Measurements from ENCODE around the gene DNASE2B. TPM values are rescaled to one million over a fixed set of nuclear protein-coding genes. Genes with fewer than 3 reads are reported as not detected.

The DNASE2B gene
- total RNA-seq, 2 donors from 2014 or later, result not detected

GRCh38 chr1:84382127-84382526 is 16.2 kb upstream of the DNASE2B start:
- Mint-ChIP-seq H3K9me3 (no peaks in the 10 kb centered on the region), H3K4me1 (ENCODE audit: low read depth in 2 of 2) (no peaks in the 10 kb centered on the region), H3K36me3 (no peaks in the 10 kb centered on the region), H3K27me3 (no peaks in the 10 kb centered on the region), H3K27ac (no peak overlapping the region), H3K4me3 (no peak overlapping the region)
- DNase-seq (ENCODE audit: low spot score), result no peak
- ATAC-seq, result no peak

- Mint-ChIP-seq H3K27ac (peak overlapping the region in 1 of 2 donors; percentile 4), H3K9me3 (no peaks in the 10 kb centered on the region), H3K27me3 (no peaks in the 10 kb centered on the region), H3K4me3 (no peak overlapping the region), H3K4me1 (ENCODE audit: low read depth in 2 of 2) (no peaks in the 10 kb centered on the region), H3K36me3 (no peaks in the 10 kb centered on the region)
- DNase-seq (ENCODE audit: low spot score) (no peak), ATAC-seq (no peak)
Measured at GRCh38 chr1:84385347-84385746, 12.9 kb upstream of the DNASE2B start.

GRCh38 chr1:84386716-84387479 is 11.4 kb upstream of the DNASE2B start:
- Mint-ChIP-seq H3K9me3 (no peaks in the 10 kb centered on the region), H3K27ac (no peak overlapping the region), H3K27me3 (no peaks in the 10 kb centered on the region), H3K4me1 (ENCODE audit: low read depth in 2 of 2) (no peaks in the 10 kb centered on the region), H3K36me3 (no peaks in the 10 kb centered on the region), H3K4me3 (no peak overlapping the region)
- DNase-seq (ENCODE audit: low spot score) (no peak), ATAC-seq (no peak)

DNA sequence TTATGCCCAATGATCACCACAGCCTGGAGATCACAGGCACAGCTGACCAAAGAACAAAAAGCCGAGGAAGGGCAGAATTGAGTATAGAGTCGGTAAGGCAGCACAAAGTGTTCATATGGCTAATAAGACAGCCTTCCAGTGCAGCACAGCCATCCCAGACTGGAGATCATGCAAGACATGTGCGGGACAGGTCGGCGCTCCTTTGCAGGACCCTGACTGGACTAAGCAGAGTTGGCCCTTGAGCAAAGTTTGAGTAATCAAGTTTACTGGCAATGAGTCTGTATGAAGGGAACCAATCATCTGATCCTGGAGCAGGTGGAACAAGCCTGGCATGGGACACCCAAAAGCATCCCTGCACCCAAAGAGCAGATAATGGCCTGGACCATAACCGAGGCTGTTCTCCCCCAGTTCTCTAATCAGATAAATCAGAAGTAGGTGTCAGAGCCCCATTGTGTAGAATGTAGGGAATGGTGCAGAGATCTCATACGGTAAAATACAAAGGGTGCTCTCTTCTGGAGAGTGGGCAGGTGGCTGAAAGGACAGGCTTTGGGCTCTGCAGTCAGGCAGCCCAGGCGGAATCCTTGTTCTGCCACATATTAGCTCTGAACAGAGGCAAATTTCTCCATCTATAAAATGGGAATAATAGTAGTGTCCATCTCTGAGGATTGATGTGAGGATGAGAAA is 10.7 kb upstream of the DNASE2B start:
- no peak for DNase-seq (ENCODE audit: low spot score)
- ATAC-seq, result no peak

GRCh38 chr1:84390226-84390625 is 8.1 kb upstream of the DNASE2B start:
- H3K9me3 Mint-ChIP-seq, result no peaks in the 10 kb centered on the region
- no peaks in the 10 kb centered on the region for H3K36me3 Mint-ChIP-seq
- H3K27me3 Mint-ChIP-seq, result no peaks in the 10 kb centered on the region
- ATAC-seq, result no peak
- no peak overlapping the region for H3K4me3 Mint-ChIP-seq
- no peak overlapping the region for H3K27ac Mint-ChIP-seq
- no peak for DNase-seq (ENCODE audit: low spot score)
- no peaks in the 10 kb centered on the region for H3K4me1 Mint-ChIP-seq (ENCODE audit: low read depth in 2 of 2)

More for the DNA sequence above, 10.7 kb upstream of the DNASE2B start:
- Mint-ChIP-seq H3K9me3 (no peaks in the 10 kb centered on the region), H3K4me1 (ENCODE audit: low read depth in 2 of 2) (no peaks in the 10 kb centered on the region), H3K4me3 (no peak overlapping the region), H3K27ac (no peak overlapping the region), H3K27me3 (no peaks in the 10 kb centered on the region), H3K36me3 (no peaks in the 10 kb centered on the region)

- Mint-ChIP-seq H3K27ac (no peak overlapping the region), H3K36me3 (no peaks in the 10 kb centered on the region), H3K9me3 (no peaks in the 10 kb centered on the region), H3K27me3 (no peaks in the 10 kb centered on the region), H3K4me1 (ENCODE audit: low read depth in 2 of 2) (no peaks in the 10 kb centered on the region), H3K4me3 (no peak overlapping the region)
- DNase-seq (ENCODE audit: low spot score), result no peak
- no peak for ATAC-seq
Measured at GRCh38 chr1:84401156-84401555, 2.9 kb downstream of the DNASE2B start.

GRCh38 chr1:84402060-84402459 is 3.8 kb downstream of the DNASE2B start:
- DNase-seq (ENCODE audit: low spot score) (no peak), ATAC-seq (peak; percentile 53 to 69)
- Mint-ChIP-seq H3K9me3 (no peaks in the 10 kb centered on the region), H3K27ac (no peak overlapping the region), H3K36me3 (no peaks in the 10 kb centered on the region), H3K27me3 (no peaks in the 10 kb centered on the region), H3K4me1 (ENCODE audit: low read depth in 2 of 2) (no peaks in the 10 kb centered on the region), H3K4me3 (no peak overlapping the region)

GRCh38 chr1:84402501-84402900 is 4.2 kb downstream of the DNASE2B start:
- Mint-ChIP-seq H3K9me3 (no peaks in the 10 kb centered on the region), H3K4me3 (no peak overlapping the region), H3K36me3 (no peaks in the 10 kb centered on the region), H3K27ac (no peak overlapping the region), H3K27me3 (no peaks in the 10 kb centered on the region), H3K4me1 (ENCODE audit: low read depth in 2 of 2) (no peaks in the 10 kb centered on the region)
- no peak for ATAC-seq
- DNase-seq (ENCODE audit: low spot score), result no peak

- ATAC-seq, result no peak
- no peaks in the 10 kb centered on the region for H3K27me3 Mint-ChIP-seq
- no peaks in the 10 kb centered on the region for H3K9me3 Mint-ChIP-seq
- DNase-seq (ENCODE audit: low spot score), result no peak
- no peaks in the 10 kb centered on the region for H3K36me3 Mint-ChIP-seq
- H3K4me3 Mint-ChIP-seq, result no peak overlapping the region
- H3K27ac Mint-ChIP-seq, result no peak overlapping the region
- no peaks in the 10 kb centered on the region for H3K4me1 Mint-ChIP-seq (ENCODE audit: low read depth in 2 of 2)
Measured at GRCh38 chr1:84403347-84403746, 5.1 kb downstream of the DNASE2B start.

DNA sequence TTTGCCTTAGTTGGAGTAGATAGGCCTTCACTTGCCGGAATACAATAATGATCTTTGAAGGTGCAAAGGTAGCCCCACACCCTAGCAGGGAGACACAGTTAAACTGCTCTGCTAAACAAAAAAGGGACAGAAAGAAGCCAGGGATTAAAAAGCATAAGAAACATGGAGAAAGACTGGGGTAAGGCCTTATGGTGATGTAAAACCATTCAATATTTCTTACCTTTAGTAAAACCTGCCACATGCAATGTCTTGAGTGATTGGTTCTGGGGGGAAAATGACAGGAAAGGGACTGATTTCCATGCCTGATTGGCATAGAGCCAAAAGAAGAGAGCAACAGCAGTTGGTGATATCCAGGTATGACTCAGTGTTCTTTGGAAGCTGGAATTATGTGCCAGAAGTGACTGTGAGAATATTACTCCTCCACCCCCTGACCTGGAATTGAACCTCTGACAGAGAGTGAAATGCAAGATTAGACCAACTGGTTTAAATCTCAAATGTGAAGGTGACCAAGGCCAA is 8.1 kb downstream of the DNASE2B start:
- H3K4me3 Mint-ChIP-seq, result no peak overlapping the region
- H3K9me3 Mint-ChIP-seq, result no peaks in the 10 kb centered on the region
- H3K27ac Mint-ChIP-seq, result no peak overlapping the region
- H3K27me3 Mint-ChIP-seq, result peaks cover 0 to 6% of the 10 kb centered on the region in 2 donors
- no peak for DNase-seq (ENCODE audit: low spot score)
- no peaks in the 10 kb centered on the region for H3K36me3 Mint-ChIP-seq
- no peaks in the 10 kb centered on the region for H3K4me1 Mint-ChIP-seq (ENCODE audit: low read depth in 2 of 2)
- no peak for ATAC-seq

GRCh38 chr1:84407524-84407923 is 9.2 kb downstream of the DNASE2B start:
- no peak overlapping the region for H3K27ac Mint-ChIP-seq
- H3K9me3 Mint-ChIP-seq, result no peaks in the 10 kb centered on the region
- DNase-seq (ENCODE audit: low spot score) (no peak), ATAC-seq (no peak)
- H3K27me3 Mint-ChIP-seq, result peaks cover 0 to 6% of the 10 kb centered on the region in 2 donors
- no peak overlapping the region for H3K4me3 Mint-ChIP-seq
- H3K4me1 Mint-ChIP-seq (ENCODE audit: low read depth in 2 of 2), result no peaks in the 10 kb centered on the region
- H3K36me3 Mint-ChIP-seq, result no peaks in the 10 kb centered on the region

DNA sequence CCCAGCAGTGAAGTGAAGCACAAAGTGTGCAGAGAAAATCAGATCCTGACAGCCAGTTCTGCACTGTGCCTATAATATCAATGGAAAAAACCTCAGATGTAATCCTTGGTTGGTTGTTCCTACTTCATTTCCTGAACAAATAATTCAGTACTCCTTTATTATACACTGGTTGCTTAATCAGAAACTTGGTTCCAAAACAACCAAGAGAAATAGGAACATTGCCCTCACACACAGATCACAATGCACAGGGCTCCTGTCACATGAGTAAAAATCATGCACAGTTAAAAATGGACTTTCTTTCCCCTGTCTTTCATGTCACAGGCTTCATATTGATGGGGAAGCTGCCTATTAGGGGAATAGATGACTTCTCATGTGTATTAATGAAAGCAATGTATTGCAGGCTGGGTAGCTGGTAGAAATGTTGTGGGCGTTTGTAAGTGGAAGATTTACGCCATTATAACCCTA is 9.7 kb downstream of the DNASE2B start:
- no peaks in the 10 kb centered on the region for H3K36me3 Mint-ChIP-seq
- peaks cover 0 to 6% of the 10 kb centered on the region in 2 donors for H3K27me3 Mint-ChIP-seq
- DNase-seq (ENCODE audit: low spot score) (no peak), ATAC-seq (no peak)
- H3K4me3 Mint-ChIP-seq, result no peak overlapping the region
- H3K27ac Mint-ChIP-seq, result no peak overlapping the region
- H3K4me1 Mint-ChIP-seq (ENCODE audit: low read depth in 2 of 2), result no peaks in the 10 kb centered on the region
- H3K9me3 Mint-ChIP-seq, result no peaks in the 10 kb centered on the region

DNA sequence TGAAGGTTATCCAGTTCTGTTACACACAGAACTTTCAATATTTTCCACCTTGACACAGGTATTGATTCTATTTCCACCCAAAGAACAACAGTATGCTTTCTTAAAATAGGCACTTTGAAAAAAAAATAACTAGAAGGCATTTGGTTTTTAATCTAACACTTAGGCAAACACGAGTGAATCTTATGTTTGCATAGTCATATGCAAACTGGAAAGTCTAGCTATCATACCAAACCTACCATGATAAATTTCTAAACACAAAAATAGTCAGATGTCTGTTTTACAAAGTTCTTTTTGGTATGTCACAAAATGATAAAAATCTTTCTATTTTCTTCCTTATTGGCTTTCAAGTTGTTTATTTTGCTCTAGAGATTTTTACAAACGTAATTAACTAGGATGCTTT is 11.6 kb downstream of the DNASE2B start:
- ATAC-seq (no peak), DNase-seq (ENCODE audit: low spot score) (no peak)
- no peaks in the 10 kb centered on the region for H3K9me3 Mint-ChIP-seq
- no peak overlapping the region for H3K27ac Mint-ChIP-seq
- H3K36me3 Mint-ChIP-seq, result no peaks in the 10 kb centered on the region
- H3K4me1 Mint-ChIP-seq (ENCODE audit: low read depth in 2 of 2), result no peaks in the 10 kb centered on the region
- no peak overlapping the region for H3K4me3 Mint-ChIP-seq
- H3K27me3 Mint-ChIP-seq, result peaks cover 0 to 6% of the 10 kb centered on the region in 2 donors

GRCh38 chr1:84410328-84411095 is 12.2 kb downstream of the DNASE2B start:
- H3K27me3 Mint-ChIP-seq, result peaks cover 0 to 6% of the 10 kb centered on the region in 2 donors
- H3K36me3 Mint-ChIP-seq, result no peaks in the 10 kb centered on the region
- H3K27ac Mint-ChIP-seq, result no peak overlapping the region
- no peaks in the 10 kb centered on the region for H3K4me1 Mint-ChIP-seq (ENCODE audit: low read depth in 2 of 2)
- H3K9me3 Mint-ChIP-seq, result no peaks in the 10 kb centered on the region
- DNase-seq (ENCODE audit: low spot score), result no peak
- ATAC-seq, result no peak
- H3K4me3 Mint-ChIP-seq, result no peak overlapping the region
